GM12874 (cell line): ENCODE results near the gene CIAO2B.

Source experiments
- TF ChIP-seq, protein P1 (sequence below): IDR thresholded peaks from 2 replicates; pipeline ENCODE4 v1.5.1; 2011; ENCODE audit warnings: low read depth, mild to moderate bottlenecking, control low read depth, low read length, moderate library complexity; ENCODE audit not compliant: insufficient read depth

The CIAO2B gene

DNA sequence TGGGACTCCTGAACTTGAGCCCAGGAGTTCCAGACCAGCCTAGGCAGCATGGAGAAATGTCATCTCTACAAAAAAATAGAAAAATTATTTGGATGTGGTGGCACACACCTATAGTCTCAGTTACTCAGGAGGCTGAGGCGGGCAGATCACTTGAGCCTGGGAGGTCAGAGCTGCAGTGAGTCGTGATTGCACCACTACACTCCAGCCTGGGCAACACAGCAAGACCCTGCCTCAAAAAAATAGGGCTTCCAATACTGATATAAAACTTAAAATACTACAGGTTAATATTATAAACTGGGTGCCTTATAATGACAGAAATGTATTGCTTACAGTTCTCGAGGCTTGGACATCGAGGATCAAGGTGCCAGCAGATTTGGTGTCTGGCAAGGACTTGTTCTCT lies 11.7 kb upstream of the CIAO2B start:
- TF ChIP-seq, protein P1, sequence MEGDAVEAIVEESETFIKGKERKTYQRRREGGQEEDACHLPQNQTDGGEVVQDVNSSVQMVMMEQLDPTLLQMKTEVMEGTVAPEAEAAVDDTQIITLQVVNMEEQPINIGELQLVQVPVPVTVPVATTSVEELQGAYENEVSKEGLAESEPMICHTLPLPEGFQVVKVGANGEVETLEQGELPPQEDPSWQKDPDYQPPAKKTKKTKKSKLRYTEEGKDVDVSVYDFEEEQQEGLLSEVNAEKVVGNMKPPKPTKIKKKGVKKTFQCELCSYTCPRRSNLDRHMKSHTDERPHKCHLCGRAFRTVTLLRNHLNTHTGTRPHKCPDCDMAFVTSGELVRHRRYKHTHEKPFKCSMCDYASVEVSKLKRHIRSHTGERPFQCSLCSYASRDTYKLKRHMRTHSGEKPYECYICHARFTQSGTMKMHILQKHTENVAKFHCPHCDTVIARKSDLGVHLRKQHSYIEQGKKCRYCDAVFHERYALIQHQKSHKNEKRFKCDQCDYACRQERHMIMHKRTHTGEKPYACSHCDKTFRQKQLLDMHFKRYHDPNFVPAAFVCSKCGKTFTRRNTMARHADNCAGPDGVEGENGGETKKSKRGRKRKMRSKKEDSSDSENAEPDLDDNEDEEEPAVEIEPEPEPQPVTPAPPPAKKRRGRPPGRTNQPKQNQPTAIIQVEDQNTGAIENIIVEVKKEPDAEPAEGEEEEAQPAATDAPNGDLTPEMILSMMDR: no peak

DNA sequence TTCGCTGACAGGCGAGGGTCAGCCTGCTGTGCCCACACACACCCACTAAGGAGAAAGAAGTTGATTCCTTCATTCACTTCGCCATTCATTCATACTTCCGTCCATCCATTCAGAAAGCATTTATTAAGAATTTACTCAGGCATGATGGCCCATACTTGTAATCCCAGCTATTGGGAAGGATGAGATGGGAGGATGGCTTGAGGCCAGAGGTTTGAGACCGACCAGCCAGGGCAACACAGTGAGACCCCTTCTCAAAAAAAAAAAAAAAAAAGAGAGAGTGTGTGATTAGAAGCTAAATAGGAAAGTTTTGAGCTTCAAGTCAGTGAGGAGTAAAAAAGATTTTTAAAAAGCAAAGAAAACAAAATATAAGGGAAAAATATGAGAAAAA lies 9.8 kb upstream of the CIAO2B start:
- TF ChIP-seq, protein P1: no peak

DNA sequence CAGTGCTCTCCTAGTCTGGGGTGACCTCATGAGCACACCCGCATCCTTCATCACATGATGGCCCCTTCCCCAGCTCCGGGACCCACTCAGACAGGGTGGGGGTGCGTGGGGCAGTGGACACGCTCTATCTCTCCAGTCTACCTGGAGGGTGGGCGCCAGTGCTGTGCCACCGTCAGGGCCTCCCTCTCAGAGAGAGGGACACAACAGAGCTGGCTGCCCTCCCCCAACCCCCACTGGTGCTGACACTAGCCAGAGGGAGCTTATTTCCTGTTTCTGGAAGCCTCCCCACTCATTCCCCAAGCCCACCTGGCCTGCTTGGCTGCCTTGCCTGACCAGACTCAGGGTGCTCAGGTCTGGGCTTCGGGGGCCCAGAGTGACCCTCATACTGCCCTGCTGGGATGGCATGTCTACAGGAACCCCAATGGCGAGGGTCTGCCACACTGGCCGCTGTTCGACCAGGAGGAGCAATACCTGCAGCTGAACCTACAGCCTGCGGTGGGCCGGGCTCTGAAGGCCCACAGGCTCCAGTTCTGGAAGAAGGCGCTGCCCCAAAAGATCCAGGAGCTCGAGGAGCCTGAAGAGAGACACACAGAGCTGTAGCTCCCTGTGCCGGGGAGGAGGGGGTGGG lies 9.3 kb upstream of the CIAO2B start:
- TF ChIP-seq, protein P1: no peak

DNA sequence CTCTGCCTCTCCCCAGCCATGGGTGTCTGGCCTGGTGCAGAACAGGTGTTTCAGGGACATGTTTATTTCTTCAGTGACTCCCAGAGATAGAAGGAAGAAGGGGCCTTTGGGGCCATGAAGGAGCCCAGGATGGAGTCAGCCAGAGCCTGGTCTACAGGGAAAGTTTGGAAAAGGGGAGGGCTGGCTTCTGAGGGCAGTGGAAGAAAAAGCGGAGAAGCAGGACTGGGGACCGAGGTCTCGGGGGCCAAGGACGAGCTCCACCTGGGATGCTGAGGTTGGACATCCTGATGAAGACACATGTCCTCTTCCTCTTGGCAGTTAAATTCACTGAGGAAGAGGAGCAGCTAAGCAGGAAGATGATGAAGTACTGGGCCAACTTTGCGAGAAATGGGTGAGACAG lies 8.8 kb upstream of the CIAO2B start:
- TF ChIP-seq, protein P1: no peak

DNA sequence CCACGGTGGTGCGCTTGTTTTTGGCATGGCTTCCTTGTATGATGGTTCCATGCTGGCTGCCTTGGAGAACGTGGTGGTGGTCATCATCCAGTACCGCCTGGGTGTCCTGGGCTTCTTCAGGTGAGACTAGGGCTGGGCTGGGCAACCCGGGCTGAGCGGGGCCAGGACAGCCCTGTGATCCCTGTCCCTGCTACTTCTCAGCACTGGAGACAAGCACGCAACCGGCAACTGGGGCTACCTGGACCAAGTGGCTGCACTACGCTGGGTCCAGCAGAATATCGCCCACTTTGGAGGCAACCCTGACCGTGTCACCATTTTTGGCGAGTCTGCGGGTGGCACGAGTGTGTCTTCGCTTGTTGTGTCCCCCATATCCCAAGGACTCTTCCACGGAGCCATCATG lies 6.0 kb upstream of the CIAO2B start:
- TF ChIP-seq, protein P1: no peak

DNA sequence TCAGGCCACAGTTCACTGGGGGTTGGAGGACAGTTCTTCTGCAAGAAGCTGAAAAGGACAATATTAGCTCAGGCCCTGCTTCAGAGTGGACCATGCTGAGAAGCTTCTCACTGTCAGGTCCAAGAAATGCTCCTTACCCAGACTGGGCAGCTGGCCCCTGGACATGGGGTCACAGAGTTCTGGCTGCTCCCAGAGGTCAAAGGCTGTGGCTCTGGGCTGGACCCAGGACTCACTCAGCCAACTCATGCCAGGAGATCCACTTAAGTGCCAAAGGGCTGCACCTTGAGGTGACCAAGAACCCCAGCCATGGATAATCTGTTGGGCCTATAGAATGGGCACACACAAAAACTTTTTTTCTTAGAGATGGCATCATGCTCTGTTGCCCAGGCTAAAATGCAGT lies 5.2 kb upstream of the CIAO2B start:
- TF ChIP-seq, protein P1: no peak

DNA sequence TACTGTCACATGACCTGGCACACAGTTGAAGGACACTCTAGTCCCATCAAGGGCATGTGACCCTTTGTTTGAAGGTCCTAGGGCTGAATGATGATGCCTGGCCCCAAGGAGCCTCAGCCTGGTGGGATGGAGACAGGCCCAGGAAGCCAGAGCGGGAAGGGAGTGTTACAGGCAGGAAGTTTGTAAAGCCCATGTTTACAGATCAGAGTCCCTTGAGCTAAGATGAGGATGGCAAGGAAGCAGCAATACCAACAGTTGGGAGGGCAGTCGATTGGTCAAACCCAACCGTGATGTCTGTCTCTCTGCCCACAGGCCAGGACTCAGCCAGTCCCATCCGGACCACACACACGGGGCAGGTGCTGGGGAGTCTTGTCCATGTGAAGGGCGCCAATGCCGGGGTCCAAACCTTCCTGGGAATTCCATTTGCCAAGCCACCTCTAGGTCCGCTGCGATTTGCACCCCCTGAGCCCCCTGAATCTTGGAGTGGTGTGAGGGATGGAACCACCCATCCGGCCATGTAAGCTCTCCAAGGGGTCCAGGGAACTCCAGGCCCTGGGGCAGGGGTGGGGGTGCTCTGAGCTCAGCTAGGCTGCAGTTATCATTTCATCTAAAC lies 3.6 kb upstream of the CIAO2B start:
- TF ChIP-seq, protein P1: no peak
